ENCODE measurements around the gene CHD5.
"Not testable (repeated sequence)": the region's sequence is repeated elsewhere in the genome, so short reads cannot be mapped to it uniquely, and the experiment has no call there.

Gene CHD5

GRCh38 chr1:6070450-6070974 is 109.6 kb downstream of the CHD5 start:
- DNase-seq (ENCODE audit: low read depth): no peak
- TF ChIP-seq, protein P1, sequence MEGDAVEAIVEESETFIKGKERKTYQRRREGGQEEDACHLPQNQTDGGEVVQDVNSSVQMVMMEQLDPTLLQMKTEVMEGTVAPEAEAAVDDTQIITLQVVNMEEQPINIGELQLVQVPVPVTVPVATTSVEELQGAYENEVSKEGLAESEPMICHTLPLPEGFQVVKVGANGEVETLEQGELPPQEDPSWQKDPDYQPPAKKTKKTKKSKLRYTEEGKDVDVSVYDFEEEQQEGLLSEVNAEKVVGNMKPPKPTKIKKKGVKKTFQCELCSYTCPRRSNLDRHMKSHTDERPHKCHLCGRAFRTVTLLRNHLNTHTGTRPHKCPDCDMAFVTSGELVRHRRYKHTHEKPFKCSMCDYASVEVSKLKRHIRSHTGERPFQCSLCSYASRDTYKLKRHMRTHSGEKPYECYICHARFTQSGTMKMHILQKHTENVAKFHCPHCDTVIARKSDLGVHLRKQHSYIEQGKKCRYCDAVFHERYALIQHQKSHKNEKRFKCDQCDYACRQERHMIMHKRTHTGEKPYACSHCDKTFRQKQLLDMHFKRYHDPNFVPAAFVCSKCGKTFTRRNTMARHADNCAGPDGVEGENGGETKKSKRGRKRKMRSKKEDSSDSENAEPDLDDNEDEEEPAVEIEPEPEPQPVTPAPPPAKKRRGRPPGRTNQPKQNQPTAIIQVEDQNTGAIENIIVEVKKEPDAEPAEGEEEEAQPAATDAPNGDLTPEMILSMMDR (conservative IDR thresholded peaks at IDR 0.05; ENCODE audit: low read length): no peak
- H3K4me3 ChIP-seq (ENCODE audit: low read length): no peak overlapping the region

DNA sequence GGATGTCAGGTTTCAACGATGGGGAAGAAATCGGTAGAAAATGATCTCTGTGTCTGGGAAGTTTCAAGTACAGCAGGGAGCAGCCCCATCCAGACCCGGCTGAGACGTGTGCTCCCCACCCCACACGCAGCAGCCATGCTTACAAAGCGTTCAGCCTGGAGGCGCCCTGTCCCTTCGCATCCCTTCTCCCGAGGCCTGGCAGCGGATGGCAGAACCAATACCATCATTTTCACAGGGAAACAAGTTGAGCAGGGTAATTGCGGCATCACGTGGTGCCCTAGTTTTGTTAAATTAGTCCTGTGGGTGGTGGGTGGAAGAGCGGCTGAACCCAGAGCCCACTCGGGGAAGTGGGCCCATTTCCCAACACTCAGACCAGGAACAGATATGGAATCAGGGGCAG is 110.5 kb downstream of the CHD5 start:
- no peak overlapping the region for H3K4me3 ChIP-seq (ENCODE audit: low read length)
- DNase-seq (ENCODE audit: low read depth): no peak
- TF ChIP-seq, protein P1 (conservative IDR thresholded peaks at IDR 0.05; ENCODE audit: low read length): no peak

- TF ChIP-seq, protein P1 (conservative IDR thresholded peaks at IDR 0.05; ENCODE audit: low read length): no peak
- DNase-seq (ENCODE audit: low read depth): no peak
- no peak overlapping the region for H3K4me3 ChIP-seq (ENCODE audit: low read length)
Measured at GRCh38 chr1:6068932-6069331, 111.2 kb downstream of the CHD5 start.

DNA sequence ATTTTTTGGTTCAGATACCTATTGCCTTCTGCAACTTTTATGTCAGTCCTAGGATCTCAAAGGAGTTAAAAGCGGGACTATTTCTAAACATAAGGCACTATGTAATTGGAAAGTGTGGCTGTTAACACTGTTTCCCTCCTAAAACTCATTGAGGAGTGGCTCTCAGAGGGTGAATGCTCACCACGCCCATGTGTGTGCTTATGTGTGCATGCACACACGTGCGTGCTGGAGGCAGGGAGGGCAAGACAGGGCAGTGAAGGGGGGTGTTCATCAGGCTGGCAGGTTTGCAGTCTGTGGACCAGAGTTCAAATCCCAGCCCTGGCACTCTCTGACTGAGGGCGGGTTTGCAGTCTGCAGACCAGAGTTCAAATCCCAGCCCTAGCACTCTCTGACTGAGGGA is 112.0 kb downstream of the CHD5 start:
- TF ChIP-seq, protein P1 (conservative IDR thresholded peaks at IDR 0.05; ENCODE audit: low read length): no peak
- no peak overlapping the region for H3K4me3 ChIP-seq (ENCODE audit: low read length)
- no peak for DNase-seq (ENCODE audit: low read depth)

- TF ChIP-seq, protein P1 (conservative IDR thresholded peaks at IDR 0.05; ENCODE audit: low read length): no peak
- no peak overlapping the region for H3K4me3 ChIP-seq (ENCODE audit: low read length)
- no peak for DNase-seq (ENCODE audit: low read depth)
Measured at GRCh38 chr1:6066680-6067079, 113.4 kb downstream of the CHD5 start.

GRCh38 chr1:6065093-6065858 is 114.8 kb downstream of the CHD5 start:
- no peak for DNase-seq (ENCODE audit: low read depth)
- TF ChIP-seq, protein P1 (conservative IDR thresholded peaks at IDR 0.05; ENCODE audit: low read length): no peak
- H3K4me3 ChIP-seq (ENCODE audit: low read length): no peak overlapping the region

DNA sequence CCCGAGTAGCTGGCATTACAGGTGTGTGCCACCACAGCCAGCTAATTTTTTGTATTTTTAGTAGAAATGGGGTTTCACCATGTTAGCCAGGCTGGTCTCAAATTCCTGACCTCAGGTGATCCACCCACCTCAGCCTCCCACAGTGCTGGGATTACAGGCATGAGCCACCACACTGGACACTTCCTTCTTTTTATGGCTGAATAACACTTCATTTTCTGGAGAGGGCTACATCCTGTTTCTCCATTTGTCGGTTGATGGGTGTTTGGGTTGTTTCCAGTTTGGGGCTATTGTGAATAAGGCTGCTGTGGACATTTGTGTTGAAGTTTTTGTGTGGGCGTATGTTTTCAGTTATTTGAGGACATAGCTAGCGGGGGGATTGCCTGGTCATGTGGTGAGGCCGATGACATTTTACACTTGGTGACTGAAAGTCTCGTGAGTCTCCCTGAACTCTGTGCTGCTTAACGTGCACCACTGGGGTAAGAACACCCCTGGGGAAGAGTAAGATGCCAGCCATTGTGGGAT is 116.5 kb downstream of the CHD5 start:
- not testable (repeated sequence) for DNase-seq (ENCODE audit: low read depth); H3K4me3 ChIP-seq (ENCODE audit: low read length)

Measured in AG10803 (cell line).